NCI-H1105 (cell line): ENCODE measurements around the gene POLK.
"Not testable (repeated sequence)": the region's sequence is repeated elsewhere in the genome, so short reads cannot be mapped to it uniquely, and the experiment has no call there.

Source experiments
- DNase-seq: peaks from one replicate; lab custom pipeline; 2025; lab: John Stamatoyannopoulos, UW

The POLK gene

DNA sequence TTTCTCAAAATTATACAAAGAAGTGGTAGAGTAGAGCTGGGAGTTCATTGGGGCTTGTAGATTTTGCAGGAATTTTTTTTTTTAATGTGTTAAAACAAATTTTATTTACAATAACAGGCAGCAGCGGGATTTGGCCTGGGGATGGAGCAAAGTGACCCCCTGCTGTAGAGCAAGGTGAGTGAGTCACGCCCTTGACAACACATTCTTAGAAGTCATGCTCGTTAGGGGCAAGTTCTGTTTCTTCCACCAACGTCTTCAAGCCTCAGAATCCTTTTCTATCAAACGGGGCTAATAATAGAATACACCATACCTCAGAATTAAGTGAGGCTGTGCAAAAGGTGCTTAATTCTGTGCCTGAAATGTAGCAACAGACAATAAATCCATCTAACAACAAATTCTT, 98.5 kb downstream of the POLK start:
- no peak for DNase-seq

DNA sequence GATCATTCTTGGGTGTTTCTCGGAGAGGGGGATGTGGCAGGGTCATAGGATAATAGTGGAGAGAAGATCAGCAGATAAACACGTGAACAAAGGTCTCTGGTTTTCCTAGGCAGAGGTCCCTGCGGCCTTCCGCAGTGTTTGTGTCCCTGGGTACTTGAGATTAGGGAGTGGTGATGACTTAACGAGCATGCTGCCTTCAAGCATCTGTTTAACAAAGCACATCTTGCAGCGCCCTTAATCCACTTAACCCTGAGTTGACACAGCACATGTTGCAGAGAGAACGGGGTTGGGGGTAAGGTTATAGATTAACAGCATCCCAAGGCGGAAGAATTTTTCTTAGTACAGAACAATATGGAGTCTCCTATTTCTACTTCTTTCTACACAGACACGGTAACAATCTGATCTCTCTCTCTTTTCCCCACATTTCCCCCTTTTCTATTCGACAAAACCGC, 99.2 kb downstream of the POLK start:
- not testable (repeated sequence) for DNase-seq

DNA sequence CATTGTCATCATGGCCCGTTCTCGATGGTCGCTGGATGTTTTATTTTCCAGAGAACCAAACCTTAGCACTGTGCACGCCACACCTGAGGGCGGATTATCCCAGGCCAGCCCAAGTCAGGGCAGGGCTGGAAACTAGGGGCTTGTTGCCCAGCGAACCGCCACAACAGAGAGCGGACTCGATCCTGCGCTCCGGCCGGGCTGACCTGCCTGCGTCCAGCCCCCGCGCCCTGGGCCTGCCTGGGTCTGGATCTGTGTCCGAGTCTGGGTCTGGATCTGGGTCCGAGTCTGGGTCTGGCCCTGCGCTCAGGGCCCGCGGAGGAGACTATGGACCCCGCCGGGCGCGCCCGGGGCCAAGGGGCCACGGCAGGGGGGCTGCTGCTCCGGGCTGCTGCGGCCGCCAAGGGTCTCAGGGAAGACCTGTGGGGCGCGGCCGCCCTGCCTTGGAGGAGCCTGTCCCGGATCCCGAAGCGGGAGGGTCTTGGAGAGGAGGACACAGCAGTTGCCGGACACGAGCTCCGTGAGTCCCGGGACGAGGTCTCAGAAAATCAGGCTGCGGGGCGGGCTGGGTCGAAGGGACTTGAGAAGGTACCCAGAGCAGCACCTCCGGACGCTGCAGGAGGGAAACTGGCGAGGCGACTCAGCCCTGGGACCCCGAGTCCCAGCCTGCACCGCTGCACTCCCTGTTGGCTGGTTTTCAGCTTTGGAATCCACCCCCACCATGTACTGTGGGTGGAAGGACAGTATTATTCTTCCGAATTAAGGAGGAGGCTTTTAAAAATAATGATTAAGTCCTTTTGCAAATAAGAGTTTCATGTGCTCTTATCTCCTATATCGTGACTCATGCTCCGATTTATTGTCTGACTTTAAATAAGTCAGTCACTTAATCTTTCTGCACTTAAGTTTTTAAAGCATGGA, 99.9 kb downstream of the POLK start, which contains the start of gene ANKDD1B:
Gene ANKDD1B (plus strand): TSS at position 143 of the 915 bp plus-strand sequence. CDS start 182 bp downstream, at position 325.
- no peak for DNase-seq

- DNase-seq: no peak
Observed at GRCh38 chr5:75612226-75612569, 100.5 kb downstream of the POLK start.

- DNase-seq: no peak
Observed at GRCh38 chr5:75612901-75613300, 101.2 kb downstream of the POLK start.

GRCh38 chr5:75614176-75614575, 102.5 kb downstream of the POLK start:
- no peak for DNase-seq

- DNase-seq: no peak
Observed at GRCh38 chr5:75616371-75616881, 104.7 kb downstream of the POLK start.

DNA sequence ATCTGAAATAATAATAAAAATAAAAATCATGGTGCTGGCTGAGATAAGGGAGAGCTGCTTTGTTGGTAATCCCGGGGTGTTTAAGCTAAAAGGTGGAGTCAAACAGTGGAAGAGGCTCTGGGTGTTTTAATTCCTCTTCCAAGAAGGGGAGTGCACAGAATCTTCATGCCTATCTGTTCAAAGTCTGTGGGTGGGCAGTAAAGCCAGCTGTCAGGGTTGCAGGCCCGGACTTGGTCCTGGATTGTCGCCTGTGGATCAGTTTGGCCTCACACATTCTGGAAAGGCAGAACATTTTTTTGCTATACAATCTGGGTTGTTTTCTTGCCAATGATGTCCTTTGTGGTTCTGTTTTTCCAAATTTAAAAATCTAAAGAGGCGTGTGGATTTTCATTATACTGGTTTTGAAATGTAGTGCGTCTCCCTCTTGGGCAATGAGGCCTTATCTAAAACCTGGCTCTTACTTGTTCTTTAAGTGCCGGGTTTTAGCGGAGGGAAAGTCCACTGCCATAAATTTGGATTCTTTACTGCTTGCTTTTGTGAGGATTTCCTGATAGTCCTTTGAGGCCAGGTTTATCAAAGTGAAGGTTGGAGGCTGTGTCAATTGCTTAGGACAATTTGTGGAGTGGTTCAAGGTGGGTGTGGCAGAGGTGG, 105.4 kb downstream of the POLK start:
- no peak for DNase-seq

DNA sequence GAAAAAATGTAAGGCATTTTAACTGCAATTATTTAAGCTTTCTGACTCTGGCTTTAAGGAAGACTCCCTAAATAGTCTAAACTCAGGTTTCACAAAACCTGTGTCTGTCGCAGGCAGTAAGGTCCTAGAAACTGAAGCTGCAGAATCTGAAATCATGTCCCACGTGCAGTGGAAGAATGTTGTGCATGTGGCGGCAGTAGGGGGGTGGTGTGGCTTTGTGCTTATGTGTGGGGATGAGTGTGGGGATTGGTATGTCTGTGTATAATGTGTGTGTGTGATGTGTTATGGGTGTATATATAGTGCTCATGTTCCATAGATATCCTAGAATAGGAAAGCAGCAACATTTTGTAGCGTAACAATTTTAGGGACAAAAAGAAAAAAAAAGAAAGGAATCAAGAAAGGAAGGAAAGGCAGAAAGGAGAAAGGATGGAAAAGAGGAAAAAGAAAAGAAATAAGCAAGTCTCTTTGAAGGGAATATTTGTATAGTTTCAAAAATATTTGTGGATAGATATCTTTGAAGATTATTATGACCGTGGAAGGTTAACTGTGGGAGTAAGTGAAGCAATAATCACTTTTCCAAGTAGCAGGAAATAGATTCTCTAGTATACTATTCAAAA, 106.2 kb downstream of the POLK start:
- no peak for DNase-seq

- no peak for DNase-seq
Observed at GRCh38 chr5:75620184-75620959, 108.7 kb downstream of the POLK start.

DNA sequence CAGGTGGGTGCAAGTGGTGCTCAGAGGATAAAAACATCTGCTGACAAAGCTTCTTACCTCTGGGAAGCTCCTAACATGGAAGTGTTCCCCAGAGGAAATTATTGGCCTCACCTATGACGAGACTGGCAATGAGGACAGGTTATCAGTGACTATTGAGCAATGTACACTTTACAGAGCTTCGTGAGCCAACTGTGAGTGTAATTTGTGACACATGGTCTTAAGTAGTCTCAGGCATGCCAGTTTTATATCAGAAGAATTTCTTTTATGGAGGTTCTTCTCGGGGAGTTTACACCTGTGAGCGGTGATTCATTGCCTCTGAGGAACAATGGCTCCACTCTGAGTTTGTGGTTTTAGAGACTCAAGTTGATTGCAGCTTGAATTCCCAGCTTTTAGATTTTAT, 110.9 kb downstream of the POLK start:
- no peak for DNase-seq

DNA sequence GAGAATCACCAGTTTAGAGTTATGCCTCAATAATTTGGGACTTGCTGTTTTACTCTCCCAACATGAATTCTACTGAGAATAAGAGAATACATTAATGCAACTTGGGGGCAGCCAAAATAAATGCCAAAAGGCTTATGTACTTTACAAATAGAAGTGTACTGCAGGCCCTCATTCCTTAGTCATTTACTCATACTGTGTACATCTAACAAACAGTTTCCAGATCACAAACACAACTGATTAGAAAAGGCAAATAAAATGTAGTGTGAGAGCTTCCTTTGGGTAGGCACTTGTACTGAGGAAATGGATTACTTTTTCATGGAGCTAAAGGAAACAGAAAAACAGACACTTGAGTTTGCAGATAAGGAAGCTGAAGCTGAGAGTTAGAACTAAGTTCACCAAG, 112.2 kb downstream of the POLK start:
- DNase-seq: no peak

- DNase-seq: no peak
Observed at GRCh38 chr5:75626959-75627358, 115.3 kb downstream of the POLK start.

DNA sequence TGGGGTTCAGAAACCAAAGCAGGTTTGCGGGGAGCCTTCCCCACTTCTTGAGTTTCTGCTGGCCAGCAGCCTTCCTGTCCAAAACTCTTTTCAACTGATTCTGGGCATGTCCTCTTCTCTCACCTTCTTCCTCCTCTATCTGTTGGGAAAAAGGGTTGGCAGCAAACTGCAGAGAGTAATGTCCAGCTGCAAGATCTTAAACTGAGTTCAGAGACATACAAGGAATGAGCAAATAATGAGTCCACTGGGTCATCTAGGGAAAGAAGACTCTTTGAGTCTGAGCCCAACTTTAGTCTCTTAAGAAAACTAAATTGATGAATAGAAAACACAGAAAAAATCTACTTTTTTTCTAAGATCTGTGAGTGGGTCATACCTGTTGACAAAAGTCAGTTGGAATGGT, 116.1 kb downstream of the POLK start:
- DNase-seq: no peak

DNA sequence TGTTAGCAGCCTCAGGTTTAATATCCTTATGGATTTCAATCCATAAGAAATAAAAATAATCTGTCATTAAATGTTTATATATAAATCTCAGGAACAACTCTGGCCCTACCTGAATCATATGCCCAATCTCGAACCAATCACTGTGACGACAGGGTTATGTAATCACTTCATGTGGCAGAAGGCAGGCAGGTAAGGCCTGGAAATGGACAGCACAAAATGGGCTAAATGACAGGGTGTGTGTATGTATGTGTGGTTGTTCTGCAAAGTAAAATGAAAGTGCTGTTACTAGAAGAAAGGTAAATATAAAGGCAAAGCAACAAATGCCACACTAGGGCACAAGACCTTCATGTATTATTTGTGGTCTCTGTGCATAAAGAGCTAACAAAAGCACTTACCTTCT, 119.2 kb downstream of the POLK start:
- no peak for DNase-seq

GRCh38 chr5:75632321-75632720, 120.6 kb downstream of the POLK start:
- no peak for DNase-seq

GRCh38 chr5:75637949-75638348, 126.3 kb downstream of the POLK start:
- DNase-seq: no peak

GRCh38 chr5:75639535-75640311, 128.0 kb downstream of the POLK start:
- no peak for DNase-seq

- DNase-seq: no peak
Observed at GRCh38 chr5:75640395-75640794, 128.7 kb downstream of the POLK start.

- DNase-seq: no peak
Observed at GRCh38 chr5:75640826-75641225, 129.1 kb downstream of the POLK start.

- DNase-seq: no peak
Observed at GRCh38 chr5:75648712-75649111, 137.0 kb downstream of the POLK start.
